Hematopoietic multipotent progenitor cell treated with erythropoietin and hydrocortisone succinate and interleukin-3 and kit ligand, for 4 days (in vitro differentiated cells): ENCODE data around the gene ANKRD39.

Experiments used
- DNase-seq: peaks from one replicate; pipeline ENCODE4 v3.0.0-alpha.2; 2015

Gene ANKRD39

GRCh38 chr2:96824079-96824870 is 33.5 kb downstream of the ANKRD39 start:
- DNase-seq, result no peak

GRCh38 chr2:96823198-96823597 is 34.6 kb downstream of the ANKRD39 start:
- DNase-seq, result no peak

- DNase-seq, result no peak
Measured at GRCh38 chr2:96822786-96823185, 35.0 kb downstream of the ANKRD39 start.

DNA sequence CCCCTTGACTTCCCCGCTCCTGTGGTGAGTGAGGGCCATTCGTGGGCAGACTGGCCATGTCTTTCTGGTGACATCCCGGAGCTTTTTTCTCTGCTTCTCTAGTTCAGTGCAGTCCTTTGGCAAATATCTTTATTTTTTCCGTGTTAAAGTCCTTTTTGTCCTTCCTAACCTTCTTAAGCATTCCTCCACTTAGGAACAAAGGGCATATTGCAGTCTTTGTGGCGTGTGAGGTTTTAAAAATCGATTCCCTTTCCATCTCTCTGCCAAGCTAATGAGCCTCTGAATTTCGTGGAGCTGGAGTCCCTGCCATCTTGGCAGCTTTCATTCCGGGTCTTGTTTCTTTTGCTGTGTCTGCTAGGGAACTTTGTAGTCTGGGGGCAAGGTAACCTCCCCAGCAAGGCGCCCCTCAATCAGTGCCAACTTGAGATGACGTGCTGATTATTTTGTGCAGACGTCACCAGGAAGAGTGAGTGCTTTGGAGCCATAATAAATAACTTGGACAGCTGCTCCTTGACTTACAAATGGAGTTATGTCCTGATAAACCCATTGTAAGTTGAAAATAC is 36.6 kb downstream of the ANKRD39 start:
- DNase-seq, result no peak

DNA sequence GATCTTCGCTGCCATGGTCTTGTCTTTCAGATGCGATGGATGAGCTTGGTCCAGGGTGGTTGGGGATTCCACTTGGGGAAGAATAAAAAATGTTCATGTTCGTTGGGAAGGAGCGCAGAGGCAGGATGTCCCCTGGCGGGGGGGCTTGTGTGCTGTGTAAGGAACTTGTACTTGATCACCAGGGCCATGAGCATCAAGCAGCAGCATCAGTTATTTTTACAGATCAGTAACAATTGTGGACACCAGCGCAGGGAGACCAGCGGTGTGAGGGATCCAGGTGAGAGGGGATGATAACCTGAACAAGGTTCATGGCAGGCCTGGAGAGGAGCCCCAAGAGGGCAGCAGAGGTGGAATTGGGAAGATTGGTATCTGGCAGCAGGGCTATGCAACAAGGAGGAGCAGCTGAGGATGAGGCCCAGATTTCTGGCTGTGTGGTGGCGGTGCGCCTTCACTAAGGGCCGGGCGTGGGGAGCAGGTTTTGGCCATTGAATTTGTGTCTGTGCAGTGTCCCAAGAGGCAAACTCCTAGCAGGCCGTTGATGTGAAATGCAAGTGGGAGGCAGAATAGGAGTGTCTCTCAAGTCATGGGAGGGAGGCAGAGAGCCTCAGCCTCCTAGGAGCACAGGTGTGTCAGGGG is 37.8 kb downstream of the ANKRD39 start:
- no peak for DNase-seq

- peak; percentile 93 for DNase-seq
Measured at GRCh38 chr2:96819128-96819875, 38.5 kb downstream of the ANKRD39 start.

GRCh38 chr2:96817882-96818281 is 39.9 kb downstream of the ANKRD39 start:
- peak; percentile 24 for DNase-seq

DNA sequence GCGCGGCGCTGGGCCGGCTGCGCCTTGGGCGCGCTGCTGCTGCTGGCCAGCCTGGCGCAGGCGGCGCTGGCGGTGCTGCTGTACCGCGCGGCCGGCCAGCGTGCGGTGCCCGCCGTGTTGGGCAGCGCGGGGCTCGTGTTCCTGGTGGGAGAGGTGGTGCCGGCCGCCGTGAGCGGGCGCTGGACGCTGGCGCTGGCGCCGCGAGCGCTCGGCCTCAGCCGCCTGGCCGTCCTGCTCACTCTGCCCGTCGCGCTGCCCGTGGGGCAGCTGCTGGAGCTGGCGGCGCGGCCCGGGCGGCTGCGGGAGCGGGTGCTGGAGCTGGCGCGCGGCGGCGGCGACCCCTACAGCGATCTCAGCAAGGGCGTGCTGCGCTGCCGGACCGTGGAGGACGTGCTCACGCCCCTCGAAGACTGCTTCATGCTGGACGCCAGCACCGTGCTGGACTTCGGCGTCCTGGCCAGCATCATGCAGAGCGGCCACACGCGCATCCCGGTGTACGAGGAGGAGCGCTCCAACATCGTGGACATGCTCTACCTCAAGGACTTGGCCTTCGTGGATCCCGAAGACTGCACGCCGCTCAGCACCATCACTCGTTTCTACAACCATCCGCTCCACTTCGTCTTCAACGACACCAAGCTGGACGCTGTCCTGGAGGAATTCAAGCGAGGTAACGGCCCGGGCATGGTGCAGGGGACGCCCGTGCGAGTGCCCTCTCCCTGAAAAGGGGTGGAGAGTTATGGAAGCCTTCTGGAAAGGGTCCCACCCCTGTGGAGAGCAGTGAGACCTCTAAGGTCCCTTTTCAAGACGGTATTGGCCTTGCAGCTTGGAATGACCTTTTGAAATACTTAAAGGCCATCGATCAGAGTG is 40.7 kb downstream of the ANKRD39 start:
- peak; percentile 25 for DNase-seq

DNA sequence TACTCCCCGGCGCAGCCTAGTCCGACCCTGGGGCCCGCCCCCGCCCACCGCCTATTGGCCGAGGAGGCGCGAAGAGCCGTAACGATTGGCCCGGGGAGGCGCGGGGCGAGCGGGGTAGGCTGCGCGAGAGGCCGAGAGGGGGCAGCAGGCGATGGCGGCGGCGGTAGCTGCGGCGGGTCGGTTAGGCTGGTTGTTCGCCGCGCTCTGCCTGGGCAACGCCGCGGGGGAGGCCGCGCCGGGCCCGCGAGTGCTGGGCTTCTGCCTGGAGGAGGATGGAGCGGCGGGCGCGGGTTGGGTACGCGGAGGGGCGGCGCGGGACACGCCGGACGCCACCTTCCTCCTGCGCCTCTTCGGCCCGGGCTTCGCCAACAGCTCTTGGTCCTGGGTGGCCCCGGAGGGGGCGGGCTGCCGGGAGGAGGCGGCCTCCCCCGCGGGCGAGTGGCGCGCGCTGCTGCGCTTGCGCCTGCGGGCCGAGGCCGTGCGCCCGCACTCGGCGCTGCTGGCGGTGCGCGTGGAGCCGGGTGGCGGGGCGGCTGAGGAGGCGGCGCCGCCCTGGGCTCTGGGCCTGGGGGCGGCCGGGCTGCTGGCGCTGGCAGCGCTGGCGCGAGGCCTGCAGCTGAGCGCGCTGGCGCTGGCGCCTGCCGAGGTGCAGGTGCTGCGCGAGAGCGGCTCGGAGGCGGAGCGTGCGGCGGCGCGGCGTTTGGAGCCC is 41.5 kb downstream of the ANKRD39 start, which contains the start of gene CNNM3:
Gene CNNM3, plus strand, starts transcription at position 142 of the 709 bp plus-strand sequence. Its CDS starts 10 bp downstream, at position 152.
- peak; percentile 98 for DNase-seq

DNA sequence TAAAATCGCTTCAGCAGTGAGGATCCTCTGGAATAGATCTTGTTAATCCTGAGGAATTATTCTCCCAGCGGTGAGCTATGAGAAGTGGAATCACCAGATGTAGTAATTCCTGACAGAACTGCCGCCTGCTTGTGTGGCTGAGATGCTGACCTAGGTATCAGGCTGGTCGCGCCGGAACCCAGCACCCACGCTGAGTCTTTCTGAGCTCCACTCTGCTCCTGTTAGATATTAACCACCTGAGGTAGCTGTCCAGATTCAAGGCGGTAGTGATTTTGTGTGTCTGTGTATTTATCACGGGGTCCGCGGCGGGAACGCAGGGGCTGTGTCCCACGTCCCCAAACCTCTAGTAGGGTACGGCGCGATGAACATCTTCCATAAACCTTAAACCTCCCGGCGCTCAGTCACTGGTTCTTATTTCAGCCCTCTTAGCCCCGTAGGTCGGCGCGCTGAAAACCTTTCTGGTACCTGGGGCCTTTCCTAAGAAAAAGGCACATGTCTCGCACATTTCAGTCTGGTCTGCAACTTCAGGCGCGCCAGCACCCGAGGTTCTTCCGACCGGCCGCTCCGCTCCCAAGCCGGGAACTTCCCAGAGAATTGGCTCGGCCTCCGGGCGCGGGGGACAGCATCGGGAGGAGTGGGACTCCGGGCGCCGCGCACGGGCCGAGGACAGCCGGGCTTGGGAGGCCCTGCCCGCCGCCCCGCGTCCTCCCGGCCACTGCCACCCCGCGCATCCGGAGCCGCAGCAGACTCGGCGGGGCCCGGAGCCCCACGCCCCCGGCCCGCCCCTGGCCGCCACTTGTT is 42.3 kb downstream of the ANKRD39 start:
- peak; percentile 50 for DNase-seq

DNA sequence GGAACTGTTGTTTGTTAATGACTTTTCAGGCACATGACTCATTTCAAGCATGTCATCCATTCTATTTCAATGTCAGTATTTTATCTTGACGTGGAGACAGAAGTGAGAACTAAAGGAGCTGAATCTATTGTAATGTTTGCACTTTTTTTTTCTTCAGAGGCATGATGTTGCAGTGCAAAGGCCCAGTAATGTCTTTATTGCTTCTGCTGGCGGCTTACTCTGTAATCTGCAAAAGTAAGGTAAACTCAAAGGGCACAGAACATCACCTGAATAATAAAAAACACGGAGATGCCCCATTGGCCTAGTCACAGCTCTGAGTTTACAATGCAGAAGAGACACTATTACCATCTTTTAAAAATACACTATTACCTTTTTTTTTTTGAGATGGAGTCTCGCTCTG is 44.2 kb downstream of the ANKRD39 start:
- no peak for DNase-seq

DNA sequence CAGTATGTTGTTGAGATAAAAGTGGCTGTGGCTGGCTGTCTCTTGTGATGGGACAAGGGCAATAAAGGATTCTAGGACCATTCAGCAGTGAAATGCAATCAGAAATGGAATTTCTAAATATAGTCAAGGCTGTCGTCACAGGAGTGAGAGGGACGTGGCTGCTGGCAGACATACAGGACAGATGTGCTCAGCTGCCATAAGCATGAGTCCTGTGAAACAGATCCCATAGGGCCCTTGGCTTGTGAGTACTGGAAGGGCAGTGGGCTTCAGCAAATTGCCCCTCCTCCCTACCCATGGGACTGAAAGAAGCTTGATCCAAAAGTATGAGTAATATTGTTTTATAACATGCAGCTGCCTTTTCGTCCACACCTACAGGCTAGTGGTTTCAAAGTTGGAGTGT is 45.9 kb downstream of the ANKRD39 start:
- no peak for DNase-seq

GRCh38 chr2:96810783-96811192 is 47.0 kb downstream of the ANKRD39 start:
- no peak for DNase-seq

- peak; percentile 36 for DNase-seq
Measured at GRCh38 chr2:96809951-96810782, 47.6 kb downstream of the ANKRD39 start.

GRCh38 chr2:96809216-96809882 is 48.5 kb downstream of the ANKRD39 start:
- DNase-seq, result no peak

- DNase-seq, result no peak
Measured at GRCh38 chr2:96808176-96808837, 49.5 kb downstream of the ANKRD39 start.

DNA sequence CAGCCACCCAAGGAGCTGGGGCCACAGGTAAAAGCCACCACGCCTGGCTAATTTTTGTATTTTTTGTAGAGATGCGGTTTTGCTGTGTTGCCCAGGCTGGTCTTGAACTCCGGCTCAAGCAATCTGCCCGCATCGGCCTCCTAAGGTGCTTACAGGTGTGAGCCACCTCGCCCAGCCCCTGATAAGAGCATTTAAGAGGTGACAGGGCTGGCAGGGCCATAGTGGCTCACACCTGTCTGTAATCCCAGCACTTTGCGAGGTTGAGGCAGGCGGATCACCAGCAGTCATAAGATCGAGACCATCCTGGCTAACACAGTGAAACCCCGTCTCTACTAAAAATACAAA is 50.7 kb downstream of the ANKRD39 start:
- no peak for DNase-seq

- no peak for DNase-seq
Measured at GRCh38 chr2:96806468-96807126, 51.2 kb downstream of the ANKRD39 start.
